ENCODE measurements around the gene EFCAB6.

- TF ChIP-seq CTCF (conservative IDR thresholded peaks at IDR 0.05; ENCODE audit: low read length) (no peak), EZH2phosphoT487 (IDR thresholded peaks at IDR 0.05; ENCODE audit: borderline replicate concordance) (no peak)
Observed at GRCh38 chr22:43591380-43591779, 220.7 kb downstream of the EFCAB6 start.
